Measurements from ENCODE around the gene TENM3.

DNA sequence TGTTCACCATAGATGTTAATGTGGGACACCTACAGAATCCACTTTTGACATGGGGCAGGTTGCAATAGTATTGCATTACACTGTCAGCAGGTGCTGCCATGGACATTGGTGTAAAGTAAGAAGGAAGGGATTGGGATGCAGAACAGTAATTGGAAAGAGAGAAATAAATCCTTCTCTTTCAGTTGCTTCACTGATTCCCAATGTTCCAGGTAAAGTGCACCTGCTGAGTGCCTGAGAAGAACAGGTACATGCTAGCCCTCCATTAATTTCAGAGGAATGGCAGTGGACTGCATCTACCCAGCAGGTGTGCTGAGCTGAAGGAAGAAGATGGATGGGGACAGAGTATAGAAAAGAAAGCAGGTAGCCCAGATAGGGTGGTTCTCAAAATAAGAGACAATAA, 248.5 kb downstream of the TENM3 start:
- TF ChIP-seq, protein P1, sequence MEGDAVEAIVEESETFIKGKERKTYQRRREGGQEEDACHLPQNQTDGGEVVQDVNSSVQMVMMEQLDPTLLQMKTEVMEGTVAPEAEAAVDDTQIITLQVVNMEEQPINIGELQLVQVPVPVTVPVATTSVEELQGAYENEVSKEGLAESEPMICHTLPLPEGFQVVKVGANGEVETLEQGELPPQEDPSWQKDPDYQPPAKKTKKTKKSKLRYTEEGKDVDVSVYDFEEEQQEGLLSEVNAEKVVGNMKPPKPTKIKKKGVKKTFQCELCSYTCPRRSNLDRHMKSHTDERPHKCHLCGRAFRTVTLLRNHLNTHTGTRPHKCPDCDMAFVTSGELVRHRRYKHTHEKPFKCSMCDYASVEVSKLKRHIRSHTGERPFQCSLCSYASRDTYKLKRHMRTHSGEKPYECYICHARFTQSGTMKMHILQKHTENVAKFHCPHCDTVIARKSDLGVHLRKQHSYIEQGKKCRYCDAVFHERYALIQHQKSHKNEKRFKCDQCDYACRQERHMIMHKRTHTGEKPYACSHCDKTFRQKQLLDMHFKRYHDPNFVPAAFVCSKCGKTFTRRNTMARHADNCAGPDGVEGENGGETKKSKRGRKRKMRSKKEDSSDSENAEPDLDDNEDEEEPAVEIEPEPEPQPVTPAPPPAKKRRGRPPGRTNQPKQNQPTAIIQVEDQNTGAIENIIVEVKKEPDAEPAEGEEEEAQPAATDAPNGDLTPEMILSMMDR (conservative IDR thresholded peaks at IDR 0.05) = no peak
- no peak for TF ChIP-seq ZFX (IDR thresholded peaks at IDR 0.05)

Measured in C4-2B (cell line).